IPS-18c (cell line): ENCODE results near the gene CTNND2.
A peak's percentile ranks its signal among the peaks of the same experiment; 100 is the strongest.

ENCODE experiments used
- H3K4me3 ChIP-seq: 2 replicates; pipeline ENCODE4 v1.7.0; 2013; ENCODE audit warnings: low read depth, mild to moderate bottlenecking, low read length, moderate library complexity; ENCODE audit not compliant: insufficient read depth
- H3K9me3 ChIP-seq: one replicate; pipeline ENCODE4 v1.6.1; 2013; ENCODE audit warnings: mild to moderate bottlenecking, low read length, moderate library complexity; ENCODE audit not compliant: control insufficient read depth, insufficient read depth

Gene CTNND2

GRCh38 chr5:11384441-11385250 is 519.6 kb downstream of the CTNND2 start:
- H3K4me3 ChIP-seq = peak overlapping the region; percentile 46
- H3K9me3 ChIP-seq = no peaks in the 10 kb centered on the region

GRCh38 chr5:11383506-11384095 is 520.6 kb downstream of the CTNND2 start:
- H3K4me3 ChIP-seq = no peak overlapping the region
- no peaks in the 10 kb centered on the region for H3K9me3 ChIP-seq

DNA sequence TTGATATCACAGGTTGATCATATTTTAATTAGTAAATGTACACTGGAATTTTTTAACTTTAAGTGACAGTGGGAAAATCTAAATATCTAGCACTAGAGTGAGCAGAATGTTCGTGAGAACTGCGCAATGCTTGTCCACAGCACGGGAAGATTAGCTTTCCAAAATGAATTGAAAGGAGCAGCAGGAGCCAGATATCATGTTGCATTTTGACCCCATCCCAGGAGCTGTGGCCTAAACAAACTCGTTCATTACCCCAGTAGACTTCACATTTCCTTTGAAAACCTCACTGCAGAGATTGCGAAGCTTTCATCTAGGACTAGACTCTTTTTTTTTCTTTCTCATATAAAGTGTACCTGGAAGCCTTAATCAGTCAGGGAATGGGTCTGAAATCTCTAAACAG is 525.8 kb downstream of the CTNND2 start:
- Histone ChIP-seq H3K9me3 (no peaks in the 10 kb centered on the region), H3K4me3 (no peak overlapping the region)

DNA sequence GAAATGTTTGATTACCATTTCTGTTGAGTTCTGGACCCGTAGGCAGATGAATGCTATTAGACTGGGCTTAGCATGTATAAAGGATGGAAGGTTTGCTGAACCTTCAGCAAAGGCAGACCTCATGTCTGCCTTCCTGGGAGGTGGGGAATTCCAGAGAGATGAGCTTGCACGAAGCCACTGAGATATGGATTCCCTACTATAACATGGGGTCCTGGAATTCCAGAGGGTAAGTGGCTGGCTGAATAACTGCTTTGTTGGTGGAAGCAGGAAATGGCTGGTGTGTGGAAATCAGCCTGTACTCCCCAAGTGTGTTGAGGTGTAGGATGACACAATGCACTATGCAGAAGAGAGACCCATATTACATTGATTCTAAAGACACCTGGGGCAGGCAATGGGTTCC is 526.4 kb downstream of the CTNND2 start:
- Histone ChIP-seq H3K4me3 (no peak overlapping the region), H3K9me3 (no peaks in the 10 kb centered on the region)

DNA sequence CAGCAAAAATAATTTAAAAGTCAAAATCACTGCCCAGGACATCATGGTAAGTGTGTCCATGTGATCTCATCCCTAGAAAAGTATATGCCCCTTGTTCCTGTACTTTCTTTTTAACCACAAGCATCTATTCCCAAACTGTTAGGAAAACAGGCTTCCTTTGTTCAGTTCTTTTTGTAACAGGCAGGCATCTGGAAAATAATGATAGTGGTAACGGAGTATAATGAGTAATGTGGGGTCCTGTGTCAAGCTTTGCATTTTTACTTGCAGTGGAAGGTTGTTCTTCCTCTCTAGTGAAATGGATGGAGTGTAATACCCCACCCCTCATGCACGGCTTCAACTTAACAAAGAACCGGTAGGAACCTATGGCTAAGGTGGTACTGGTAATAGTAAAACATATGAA is 532.1 kb downstream of the CTNND2 start:
- Histone ChIP-seq H3K4me3 (no peak overlapping the region), H3K9me3 (no peaks in the 10 kb centered on the region)

- H3K4me3 ChIP-seq = no peak overlapping the region
- H3K9me3 ChIP-seq = no peaks in the 10 kb centered on the region
These were observed 533.2 kb downstream of the CTNND2 start for GRCh38 chr5:11371021-11371420.

DNA sequence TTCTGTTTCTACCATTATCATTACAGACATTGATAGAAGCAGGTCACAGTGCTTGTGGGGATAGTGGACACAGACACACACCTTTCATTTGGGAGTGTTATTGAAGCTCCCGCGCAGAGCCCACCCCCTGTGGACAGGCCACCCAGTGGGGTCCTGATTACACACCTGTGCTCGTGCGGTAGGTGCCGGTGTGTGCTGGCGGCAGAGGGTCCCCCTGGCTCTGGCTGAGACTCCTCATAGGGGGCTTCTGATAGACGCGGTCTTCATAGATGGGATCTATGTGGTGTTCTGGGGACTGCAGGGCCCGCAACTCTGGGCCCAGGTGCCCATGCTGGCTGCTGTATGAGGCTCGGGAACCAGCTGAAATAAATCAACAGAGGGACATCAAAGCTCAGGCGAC is 539.7 kb downstream of the CTNND2 start:
- H3K9me3 ChIP-seq = no peaks in the 10 kb centered on the region
- no peak overlapping the region for H3K4me3 ChIP-seq

GRCh38 chr5:11363631-11364178 is 540.5 kb downstream of the CTNND2 start:
- H3K9me3 ChIP-seq = no peaks in the 10 kb centered on the region
- H3K4me3 ChIP-seq = no peak overlapping the region

DNA sequence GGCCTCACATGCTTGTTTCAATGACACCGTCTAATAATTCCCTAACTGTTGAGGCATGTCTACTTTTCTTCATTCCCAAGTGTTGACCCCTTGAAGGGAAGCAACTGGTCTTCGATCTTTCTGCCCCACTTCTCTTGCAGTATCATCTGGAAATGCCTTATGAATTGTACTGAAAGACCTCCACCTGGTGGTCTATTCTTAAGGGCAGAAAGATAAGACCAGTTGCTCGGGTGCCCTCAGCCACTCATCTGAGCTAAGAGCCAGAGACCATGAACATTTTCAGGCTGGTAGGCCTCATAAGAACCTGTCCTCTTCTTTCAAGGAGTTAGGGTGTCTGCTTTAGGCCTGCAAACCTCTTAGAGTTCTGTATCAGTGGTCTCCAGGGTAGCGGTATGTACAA is 542.5 kb downstream of the CTNND2 start:
- Histone ChIP-seq H3K4me3 (no peak overlapping the region), H3K9me3 (no peaks in the 10 kb centered on the region)

DNA sequence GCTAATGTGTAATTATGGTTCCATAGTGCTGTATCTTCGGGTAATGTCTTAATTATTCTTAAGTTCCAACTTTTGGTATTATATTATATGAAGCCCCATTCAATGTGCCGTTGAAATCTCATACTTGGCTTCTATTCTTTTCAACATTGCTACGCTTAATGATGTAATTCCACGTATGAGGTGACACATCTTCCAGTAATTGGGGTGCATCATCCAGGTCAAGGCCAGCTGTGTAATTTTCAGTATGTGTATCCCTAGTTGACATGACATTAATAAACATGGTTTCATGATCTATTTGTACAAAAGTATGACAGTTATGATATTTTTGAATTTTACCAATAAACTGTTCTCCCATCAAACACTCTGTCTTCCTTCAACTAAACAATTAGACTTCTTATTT is 546.3 kb downstream of the CTNND2 start:
- no peaks in the 10 kb centered on the region for H3K9me3 ChIP-seq
- H3K4me3 ChIP-seq = no peak overlapping the region

GRCh38 chr5:11355491-11355890 is 548.8 kb downstream of the CTNND2 start:
- H3K4me3 ChIP-seq = no peak overlapping the region
- no peaks in the 10 kb centered on the region for H3K9me3 ChIP-seq

GRCh38 chr5:11346336-11346735 is 557.9 kb downstream of the CTNND2 start:
- Histone ChIP-seq H3K4me3 (no peak overlapping the region), H3K9me3 (no peaks in the 10 kb centered on the region)

DNA sequence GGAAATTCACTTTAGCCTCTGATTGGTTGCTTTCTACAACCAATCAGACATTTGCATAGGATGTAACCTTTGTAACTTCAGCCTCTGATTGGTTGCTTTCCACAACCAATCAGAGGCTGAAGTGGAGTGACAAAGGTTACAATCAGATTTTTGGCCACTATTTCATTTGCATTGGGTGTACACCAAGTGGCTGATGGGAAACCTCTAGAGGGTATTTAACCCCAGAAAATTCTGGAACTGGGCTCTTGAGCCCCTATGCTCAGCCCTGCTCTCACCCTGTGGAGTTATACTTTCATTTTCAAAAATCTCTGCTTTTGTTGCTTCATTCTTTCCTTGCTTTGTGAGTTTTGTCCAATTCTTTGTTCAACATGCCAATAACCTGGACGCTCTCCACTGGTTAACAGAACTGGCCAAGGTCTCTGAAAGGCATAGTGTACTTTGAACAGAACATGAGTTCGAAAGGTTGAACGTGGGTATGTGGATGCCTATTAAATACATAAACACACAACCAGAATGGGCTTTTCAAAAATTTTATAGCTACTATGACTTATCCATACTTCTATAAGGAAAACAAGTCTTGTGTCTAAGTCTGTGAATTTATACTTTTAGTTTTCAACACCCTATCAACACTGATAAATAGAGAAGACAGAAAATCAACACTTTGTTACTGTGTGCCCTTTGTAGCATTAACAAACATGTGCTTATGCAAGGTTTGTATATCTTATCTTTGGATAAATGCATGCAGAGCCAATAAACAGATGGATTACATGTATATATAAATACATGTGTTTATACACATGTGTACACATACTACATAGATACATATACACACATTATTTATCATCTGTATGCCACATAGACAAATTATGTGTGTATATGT is 568.1 kb downstream of the CTNND2 start:
- Histone ChIP-seq H3K9me3 (no peaks in the 10 kb centered on the region), H3K4me3 (no peak overlapping the region)

- Histone ChIP-seq H3K9me3 (no peaks in the 10 kb centered on the region), H3K4me3 (no peak overlapping the region)
These were observed 569.8 kb downstream of the CTNND2 start for GRCh38 chr5:11334404-11334803.

DNA sequence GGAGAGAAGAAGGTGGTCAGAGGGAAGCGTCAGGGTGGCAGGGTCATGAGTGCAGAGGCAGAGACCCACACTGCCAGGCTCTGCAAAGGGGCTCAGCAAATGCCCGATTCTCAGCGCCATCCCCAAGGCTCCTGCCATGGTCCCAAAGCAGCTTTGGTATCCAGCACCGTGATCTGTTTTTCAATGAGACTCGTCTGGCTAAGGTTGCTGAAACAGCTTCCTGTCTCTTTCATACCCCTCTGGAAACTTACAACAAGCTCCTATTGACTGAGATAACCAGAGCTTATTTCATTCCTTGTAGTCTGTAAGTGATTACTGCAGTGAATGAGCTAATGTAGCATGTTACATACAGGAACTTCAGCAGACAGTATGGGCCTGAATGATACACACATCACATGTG is 574.6 kb downstream of the CTNND2 start:
- H3K4me3 ChIP-seq = no peak overlapping the region

GRCh38 chr5:11324521-11325289 is 579.5 kb downstream of the CTNND2 start:
- Histone ChIP-seq H3K4me3 (no peak overlapping the region), H3K9me3 (no peaks in the 10 kb centered on the region)

More for the DNA sequence above, 574.6 kb downstream of the CTNND2 start:
- no peaks in the 10 kb centered on the region for H3K9me3 ChIP-seq

DNA sequence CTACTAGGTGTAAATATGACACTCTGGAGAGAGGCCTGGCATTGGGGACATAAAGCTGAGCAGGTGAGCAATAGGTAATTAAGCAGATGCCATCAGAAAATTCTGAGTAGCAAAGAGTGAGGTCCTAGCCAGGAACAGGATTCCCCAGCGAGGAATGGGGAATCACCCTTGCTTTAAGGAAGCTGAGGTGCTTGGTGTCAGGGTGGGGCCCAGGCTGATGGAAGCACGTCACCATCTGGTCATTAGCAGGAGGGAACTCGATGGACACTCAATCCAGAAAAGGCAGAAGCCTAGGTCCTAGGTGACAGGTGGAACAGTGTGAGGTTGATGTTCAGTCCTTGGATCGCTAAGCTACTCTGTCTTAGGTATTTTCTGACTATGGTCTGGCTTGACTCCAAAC is 580.5 kb downstream of the CTNND2 start:
- Histone ChIP-seq H3K4me3 (no peak overlapping the region), H3K9me3 (no peaks in the 10 kb centered on the region)
